Endothelial cell of umbilical vein (primary cell): ENCODE measurements around the gene RINT1. TPM values are rescaled to one million over a fixed set of nuclear protein-coding genes. Genes with fewer than 3 reads are reported as not detected.
A peak's percentile ranks its signal among the peaks of the same experiment; 100 is the strongest.
"Not testable (repeated sequence)": the region's sequence is repeated elsewhere in the genome, so short reads cannot be mapped to it uniquely, and the experiment has no call there.

Experiments
- BruUV-seq: library from RNA; stranded (reverse); fragments of 400-500 nt; replicated peaks from 2 replicates; lab custom pipeline; 2021; lab: Mats Ljungman, UMichigan
- CTCF ChIA-PET: fragments of 300-600, 350-600 bp; sonication (Branson Sonifier 250); formaldehyde crosslinking; loops from one replicate; lab custom pipeline; 2021; ENCODE audit warnings: antibody characterized with exemption, inconsistent platforms; lab: Charles Lee
- POLR2A ChIA-PET: fragments of 300-600, 350-600 bp; sonication (Branson Sonifier 250); formaldehyde crosslinking; loops from one replicate; lab custom pipeline; 2021; ENCODE audit warnings: antibody characterized with exemption, inconsistent platforms; lab: Charles Lee
- DNase-seq: peaks from one replicate; pipeline ENCODE4 v3.0.0-alpha.2; 2011; ENCODE audit warnings: low read depth, low spot score
- FAIRE-seq: peaks from 2 replicates; lab custom pipeline; 2011; peaks lifted over from hg19 to GRCh38; lab: Jason Lieb, UNC
- H2AFZ ChIP-seq: 2 replicates; pipeline ENCODE4 v1.6.0; 2012; ENCODE audit warnings: low read depth, low read length, control low read depth, inconsistent platforms
- H3K27ac ChIP-seq: 2 replicates; pipeline ENCODE4 v1.5.1; 2011; ENCODE audit warnings: low read depth, mild to moderate bottlenecking, control low read depth, low read length, moderate library complexity; ENCODE audit not compliant: insufficient read depth
- H3K27me3 ChIP-seq, 2 experiments: 2 replicates each; pipeline versions ENCODE4 v1.6.0 to v1.6.1; 2011; ENCODE audit warnings: low read length in 2 of 2, mixed read lengths in 1 of 2; ENCODE audit not compliant: control insufficient read depth in 2 of 2, insufficient read depth in 2 of 2
- H3K36me3 ChIP-seq, 2 experiments: 2 replicates in 1 of 2; 3 replicates in 1 of 2; pipeline ENCODE4 v1.5.1; 2011; ENCODE audit warnings: low read length in 2 of 2, mild to moderate bottlenecking in 1 of 2, moderate library complexity in 1 of 2; ENCODE audit not compliant: control insufficient read depth in 2 of 2, insufficient read depth in 2 of 2; ENCODE audit errors: extremely low read depth in 1 of 2
- H3K4me1 ChIP-seq: 3 replicates; pipeline ENCODE4 v1.5.1; 2011; ENCODE audit warnings: mild to moderate bottlenecking, low read length; ENCODE audit not compliant: control insufficient read depth, insufficient read depth; ENCODE audit errors: extremely low read depth
- H3K4me2 ChIP-seq: 2 replicates; pipeline ENCODE4 v1.6.1; 2011; ENCODE audit warnings: low read length, control low read depth, mixed read lengths; ENCODE audit not compliant: insufficient read depth
- H3K4me3 ChIP-seq, 3 experiments: fragments of 200-600 bp in 1 of 3; sonication (generic), shearing (Covaris generic) in 1 of 3; replicated peaks in 1 of 3; 2 replicates each; pipeline ENCODE4 v1.5.1; 2011 to 2016; ENCODE audit warnings: control low read depth in 3 of 3, low read length in 3 of 3, mild to moderate bottlenecking in 2 of 3, inconsistent platforms in 1 of 3, low read depth in 1 of 3, moderate library complexity in 1 of 3; ENCODE audit not compliant: insufficient read depth in 1 of 3
- H3K79me2 ChIP-seq: 2 replicates; pipeline ENCODE4 v1.6.0; 2012; ENCODE audit warnings: low read length, inconsistent platforms; ENCODE audit not compliant: control insufficient read depth, insufficient read depth
- H3K9ac ChIP-seq: replicated peaks from 2 replicates; pipeline ENCODE3; 2011; ENCODE audit warnings: low read length, control low read depth; ENCODE audit not compliant: insufficient read depth; ENCODE audit errors: extremely low read depth
- H3K9me1 ChIP-seq: replicated peaks from 3 replicates; pipeline ENCODE4 v1.6.0; 2011; ENCODE audit warnings: mild to moderate bottlenecking, low read length; ENCODE audit not compliant: control insufficient read depth, insufficient read depth; ENCODE audit errors: extremely low read depth
- H3K9me3 ChIP-seq: replicated peaks from 2 replicates; pipeline ENCODE4 v1.5.1; 2012; ENCODE audit warnings: low read length, inconsistent platforms; ENCODE audit not compliant: control insufficient read depth, insufficient read depth
- H4K20me1 ChIP-seq: replicated peaks from 2 replicates; pipeline ENCODE3; 2011; ENCODE audit warnings: mild to moderate bottlenecking, low read length; ENCODE audit not compliant: control insufficient read depth, insufficient read depth; ENCODE audit errors: extremely low read depth
- EZH2 ChIP-seq: IDR thresholded peaks from 2 replicates; pipeline ENCODE4 v1.6.1; 2012; ENCODE audit warnings: borderline replicate concordance, low read depth, mild to moderate bottlenecking, moderate library complexity, low read length, inconsistent platforms; ENCODE audit not compliant: severe bottlenecking
- FOS ChIP-seq: IDR thresholded peaks from 2 replicates; pipeline ENCODE4 v1.6.1; 2011; ENCODE audit warnings: mild to moderate bottlenecking, low read length, moderate library complexity, borderline replicate concordance; ENCODE audit not compliant: insufficient read depth
- JUN ChIP-seq: IDR thresholded peaks from 2 replicates; pipeline ENCODE4 v1.6.1; 2011; ENCODE audit warnings: borderline replicate concordance, low read depth; ENCODE audit not compliant: insufficient read length, insufficient read depth
- MYC ChIP-seq: IDR thresholded peaks from one replicate; pipeline ENCODE4 v1.6.1; 2011; ENCODE audit warnings: mild to moderate bottlenecking, low read depth, low read length
- POLR2A ChIP-seq: IDR thresholded peaks from 2 replicates; pipeline ENCODE4 v1.6.1; 2012; ENCODE audit warnings: low read depth, mild to moderate bottlenecking, control low read depth, low read length
- POLR2AphosphoS5 ChIP-seq: IDR thresholded peaks from 2 replicates; pipeline ENCODE4 v1.6.1; 2012; ENCODE audit warnings: low read depth, mild to moderate bottlenecking, control low read depth, low read length, moderate library complexity; ENCODE audit not compliant: insufficient read depth
- dilution Hi-C: fragments of 300-500 bp; cut with MboI; formaldehyde crosslinking; loops from one replicate; pipeline ENCODE4 v1.15.0; 2019; ENCODE audit warnings: low sequenced_read_pairs; ENCODE audit not compliant: extremely low pct_ligation_motif_present
- intact Hi-C: fragments of 100-400 bp; cut with micrococcal nuclease; formaldehyde crosslinking; loops from one replicate; pipeline ENCODE4 v1.10.0; 2022
- polyA plus RNA-seq, 4 experiments: library from polyadenylated mRNA; depleted of rRNA in 3 of 4; stranded (reverse) in 3 of 4; unstranded in 1 of 4; fragments of >200 nt; gene quantifications; 2 replicates each; pipeline versions ENCODE4 v1.2.1 to v1.2.3, GENCODE V29; 2011 to 2012; ENCODE audit warnings: missing spikeins in 1 of 4
- total RNA-seq: library from RNA; stranded (reverse); gene quantifications from 2 replicates; pipeline ENCODE4 v1.2.3, GENCODE V29; 2021
- TF ChIP-seq, protein P1 (sequence below): IDR thresholded peaks from 2 replicates; pipeline ENCODE4 v1.6.1; 2011; ENCODE audit not compliant: insufficient read depth, insufficient read length

RINT1 gene
- total and polyA plus RNA-seq, 2 donors (not counting 3 experiments of a cell fraction or from before 2014, with no cell fraction given) = 10.8 to 23.4 TPM

GRCh38 chr7:105521717-105522463 lies 10.1 kb upstream of the RINT1 start, which contains the start of gene PUS7:
TSS of gene PUS7 (minus strand) at chr7:105522271. CDS start at chr7:105508512, 13,759 bp downstream.
- Histone ChIP-seq H3K79me2 (peaks cover 41% of the 10 kb centered on the region), H4K20me1 (no peaks in the 10 kb centered on the region), H3K4me1 (peaks cover 7% of the 10 kb centered on the region), H3K4me2 (peak within 1 kb of the TSS; percentile 55), H3K27me3 (no peaks in the 10 kb centered on the region), H2AFZ (peak within 1 kb of the TSS; percentile 96), H3K9me1 (no peaks in the 10 kb centered on the region), H3K36me3 (no peaks in the 10 kb centered on the region), H3K9ac (peak within 1 kb of the TSS; percentile 78), H3K27ac (peak within 1 kb of the TSS; percentile 70), H3K4me3 (peak within 1 kb of the TSS; percentile 55 to 79 (median 59)), H3K9me3 (no peaks in the 10 kb centered on the region)
- ChIA-PET CTCF (interaction anchor here (1.0 kb wide), 1 partner anchor 10 kb away, joined by 3 read pairs; the partner anchor contains the start of gene RINT1), POLR2A (no interaction called here)
- intact Hi-C loops (loop anchor here (2.0 kb wide), 2 partner anchors 25 to 33 kb away; no protein-coding TSS in a partner anchor), dilution Hi-C loops (no loop called here)
- DNase-seq = peak; percentile 90
- BruUV-seq = no TSS peak
- TF ChIP-seq POLR2AphosphoS5 (peak; percentile 99), POLR2A (peak; percentile 90), EZH2 (no peak), JUN (no peak), MYC (no peak), FOS (peak; percentile 17)
- TF ChIP-seq, protein P1, sequence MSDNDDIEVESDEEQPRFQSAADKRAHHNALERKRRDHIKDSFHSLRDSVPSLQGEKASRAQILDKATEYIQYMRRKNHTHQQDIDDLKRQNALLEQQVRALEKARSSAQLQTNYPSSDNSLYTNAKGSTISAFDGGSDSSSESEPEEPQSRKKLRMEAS = peak; percentile 77
- FAIRE-seq = peak; percentile 88

GRCh38 chr7:105524423-105524822 lies 7.6 kb upstream of the RINT1 start:
- POLR2A ChIA-PET, H3K27me3 ChIP-seq, H3K27ac ChIP-seq, H3K9me3 ChIP-seq, FAIRE-seq, CTCF ChIA-PET, intact Hi-C loops, H4K20me1 ChIP-seq, BruUV-seq, H2AFZ ChIP-seq, H3K4me2 ChIP-seq, H3K9me1 ChIP-seq, DNase-seq, H3K36me3 ChIP-seq, H3K4me1 ChIP-seq, H3K9ac ChIP-seq, H3K4me3 ChIP-seq, dilution Hi-C loops: not testable (repeated sequence)
- H3K79me2 ChIP-seq = peaks cover 19% of the 10 kb centered on the region
